Activated CD8-positive, alpha-beta memory T cell treated with anti-CD3 and anti-CD28 coated beads for 4 hours (primary cell): ENCODE measurements around the gene COL18A1.
"Not testable (repeated sequence)": the region's sequence is repeated elsewhere in the genome, so short reads cannot be mapped to it uniquely, and the experiment has no call there.

Experiments
- DNase-seq, 2 donors: peaks; one replicate each; pipeline ENCODE4 v3.0.0-alpha.2; 2020; ENCODE audit warnings: low read depth in 2 of 2

Gene COL18A1

GRCh38 chr21:45367402-45368351, 37.3 kb upstream of the COL18A1 start:
- DNase-seq, result no peak

- DNase-seq, result not testable (repeated sequence)
Observed at GRCh38 chr21:45369018-45369417, 35.9 kb upstream of the COL18A1 start.

- no peak for DNase-seq
Observed at GRCh38 chr21:45370575-45370974, 34.4 kb upstream of the COL18A1 start.

- no peak for DNase-seq
Observed at GRCh38 chr21:45371081-45371480, 33.9 kb upstream of the COL18A1 start.

GRCh38 chr21:45371655-45372054, 33.3 kb upstream of the COL18A1 start:
- no peak for DNase-seq

- no peak for DNase-seq
Observed at GRCh38 chr21:45372732-45373355, 32.1 kb upstream of the COL18A1 start.

- DNase-seq, result no peak
Observed at GRCh38 chr21:45373991-45374816, 30.8 kb upstream of the COL18A1 start.

GRCh38 chr21:45374826-45375455, 30.0 kb upstream of the COL18A1 start:
- no peak for DNase-seq

GRCh38 chr21:45376459-45377324, 28.3 kb upstream of the COL18A1 start:
- no peak for DNase-seq

GRCh38 chr21:45377325-45377709, 27.6 kb upstream of the COL18A1 start:
- no peak for DNase-seq

GRCh38 chr21:45377866-45378257, 27.1 kb upstream of the COL18A1 start:
- no peak for DNase-seq

GRCh38 chr21:45378258-45378966, 26.6 kb upstream of the COL18A1 start:
- no peak for DNase-seq

- DNase-seq, result no peak
Observed at GRCh38 chr21:45379171-45379900, 25.6 kb upstream of the COL18A1 start.

GRCh38 chr21:45379901-45380330, 25.0 kb upstream of the COL18A1 start:
- DNase-seq, result no peak

GRCh38 chr21:45380566-45380965, 24.4 kb upstream of the COL18A1 start:
- DNase-seq, result no peak

- DNase-seq, result no peak
Observed at GRCh38 chr21:45381036-45381787, 23.8 kb upstream of the COL18A1 start.

- DNase-seq, result no peak
Observed at GRCh38 chr21:45381865-45382696, 22.9 kb upstream of the COL18A1 start.

- DNase-seq, result no peak
Observed at GRCh38 chr21:45382697-45382997, 22.3 kb upstream of the COL18A1 start.
